Gastrocnemius medialis (tissue), 4 donors: ENCODE measurements around the gene CTNNBIP1. TPM values are rescaled to one million over a fixed set of nuclear protein-coding genes. Genes with fewer than 3 reads are reported as not detected.

Source experiments
- ATAC-seq, 2 donors: fragments of 150-250 bp; one replicate each; pipeline ENCODE4 v1.9.1; 2016
- DNase-seq, 2 donors: peaks; one replicate each; pipeline ENCODE4 v3.0.0-alpha.2; 2019
- H3K27ac ChIP-seq, 4 donors: fragments of 200-600 bp; sonication (generic); 1 replicate in 1 of 4; 2 replicates in 3 of 4; pipeline ENCODE4 v1.5.1; 2016 to 2018; ENCODE audit warnings: mild to moderate bottlenecking in 2 of 4, moderate library complexity in 1 of 4
- H3K27me3 ChIP-seq, 3 donors: fragments of 200-600 bp; sonication (generic) in 2 of 3; 1 replicate in 1 of 3; 2 replicates in 2 of 3; pipeline versions ENCODE4 v1.5.1 to v1.6.0; 2016 to 2019; ENCODE audit warnings: mild to moderate bottlenecking in 1 of 3, moderate library complexity in 1 of 3
- H3K36me3 ChIP-seq, 2 donors: fragments of 200-600 bp; sonication (generic) in 1 of 2; one replicate each; pipeline ENCODE4 v1.5.1; 2017 to 2018
- H3K4me1 ChIP-seq, 2 donors: fragments of 200-600 bp; sonication (generic) in 1 of 2; one replicate each; pipeline ENCODE4 v1.5.1; 2016 to 2017; ENCODE audit warnings: mild to moderate bottlenecking in 2 of 2
- H3K4me3 ChIP-seq, 4 donors: fragments of 200-600 bp; sonication (generic) in 3 of 4; 1 replicate in 1 of 4; 2 replicates in 3 of 4; pipeline ENCODE4 v1.5.1; 2016 to 2019; ENCODE audit warnings: mild to moderate bottlenecking in 2 of 4
- H3K9me3 ChIP-seq, 3 donors: fragments of 200-600 bp; sonication (generic) in 2 of 3; 1 replicate in 1 of 3; 2 replicates in 2 of 3; pipeline ENCODE4 v1.5.1; 2016 to 2019
- CTCF ChIP-seq, 5 experiments: fragments of 450-650 bp in 3 of 5; fragments of 200-600 bp in 2 of 5; sonication (generic) in 2 of 5; IDR thresholded peaks in 4 of 5; conservative IDR thresholded peaks in 1 of 5; 1 replicate in 4 of 5; 2 replicates in 1 of 5; pipeline ENCODE4 v1.5.1; 2016 to 2019; ENCODE audit warnings: antibody characterized with exemption in 5 of 5, mild to moderate bottlenecking in 3 of 5, moderate library complexity in 3 of 5
- POLR2A ChIP-seq, 2 donors: fragments of 450-650 bp; IDR thresholded peaks; one replicate each; pipeline ENCODE4 v1.6.1; 2017; ENCODE audit warnings: antibody characterized with exemption in 2 of 2, mild to moderate bottlenecking in 2 of 2, moderate library complexity in 2 of 2
- in situ Hi-C, 4 donors: fragments of 200-750 bp; cut with MboI; loops; one replicate each; pipeline versions ENCODE4 v1.15.0 to v1.8.0; 2017; ENCODE audit warnings: low sequenced_read_pairs in 4 of 4
- intact Hi-C: fragments of 100-400 bp; cut with DNase I; formaldehyde crosslinking; loops from one replicate; pipeline ENCODE4 v1.15.1; 2023; ENCODE audit warnings: low total_unique reads
- total RNA-seq, 4 donors: library from RNA; depleted of rRNA; stranded (reverse); fragments of >200 nt; gene quantifications; one replicate each; pipeline versions ENCODE4 v1.1.0 to v1.2.3, GENCODE V29; 2016

The CTNNBIP1 gene
- total RNA-seq, 4 donors from 2014 or later = 10.3 to 13.2 (median 10.4) TPM

GRCh38 chr1:9855186-9855585 lies 54.9 kb downstream of the CTNNBIP1 start:
- DNase-seq (no peak), ATAC-seq (no peak)
- H3K4me3 ChIP-seq = no peak overlapping the region
- no peaks in the 10 kb centered on the region for H3K4me1 ChIP-seq
- in situ Hi-C loops = no loop called here
- H3K9me3 ChIP-seq = no peaks in the 10 kb centered on the region
- TF ChIP-seq CTCF (IDR thresholded peaks at IDR 0.05 in 4 of 5, conservative IDR thresholded peaks at IDR 0.05 in 1 of 5) (no peak), POLR2A (IDR thresholded peaks at IDR 0.05) (no peak)
- no peaks in the 10 kb centered on the region for H3K27me3 ChIP-seq
- intact Hi-C loops = no loop called here
- no peaks in the 10 kb centered on the region for H3K36me3 ChIP-seq
- H3K27ac ChIP-seq = no peak overlapping the region

GRCh38 chr1:9853249-9853595 lies 56.8 kb downstream of the CTNNBIP1 start:
- H3K36me3 ChIP-seq = peaks cover 0 to 3% of the 10 kb centered on the region in 2 donors
- no peaks in the 10 kb centered on the region for H3K4me1 ChIP-seq
- DNase-seq (no peak), ATAC-seq (no peak)
- intact Hi-C loops (no loop called here), in situ Hi-C loops (no loop called here)
- H3K4me3 ChIP-seq = no peak overlapping the region
- no peaks in the 10 kb centered on the region for H3K27me3 ChIP-seq
- TF ChIP-seq POLR2A (IDR thresholded peaks at IDR 0.05) = no peak
- H3K9me3 ChIP-seq = no peaks in the 10 kb centered on the region
- no peak overlapping the region for H3K27ac ChIP-seq

GRCh38 chr1:9852410-9853248 lies 57.4 kb downstream of the CTNNBIP1 start:
- ATAC-seq (peak in 1 of 2 donors; percentile 56), DNase-seq (no peak)
- Histone ChIP-seq H3K4me3 (no peak overlapping the region), H3K27me3 (no peaks in the 10 kb centered on the region), H3K4me1 (no peaks in the 10 kb centered on the region), H3K36me3 (peaks cover 0 to 3% of the 10 kb centered on the region in 2 donors), H3K9me3 (no peaks in the 10 kb centered on the region), H3K27ac (no peak overlapping the region)
- TF ChIP-seq POLR2A (IDR thresholded peaks at IDR 0.05) = no peak
- TF ChIP-seq CTCF (IDR thresholded peaks at IDR 0.05 in 4 of 5, conservative IDR thresholded peaks at IDR 0.05 in 1 of 5) = no peak
- in situ Hi-C loops = no loop called here
- intact Hi-C loops = no loop called here

GRCh38 chr1:9852004-9852403 lies 58.1 kb downstream of the CTNNBIP1 start:
- TF ChIP-seq POLR2A (IDR thresholded peaks at IDR 0.05) (no peak), CTCF (IDR thresholded peaks at IDR 0.05 in 4 of 5, conservative IDR thresholded peaks at IDR 0.05 in 1 of 5) (no peak)
- ATAC-seq = no peak

GRCh38 chr1:9850442-9851162 lies 59.5 kb downstream of the CTNNBIP1 start:
- no peaks in the 10 kb centered on the region for H3K4me1 ChIP-seq
- no peak for TF ChIP-seq POLR2A (IDR thresholded peaks at IDR 0.05)
- TF ChIP-seq CTCF (IDR thresholded peaks at IDR 0.05 in 4 of 5, conservative IDR thresholded peaks at IDR 0.05 in 1 of 5) = no peak
- ATAC-seq = no peak
- no peak for DNase-seq
- peaks cover 0 to 3% of the 10 kb centered on the region in 2 donors for H3K36me3 ChIP-seq
- H3K9me3 ChIP-seq = no peaks in the 10 kb centered on the region
- intact Hi-C loops = no loop called here
- no peak overlapping the region for H3K4me3 ChIP-seq
- in situ Hi-C loops = no loop called here
- H3K27ac ChIP-seq = no peak overlapping the region
- H3K27me3 ChIP-seq = no peaks in the 10 kb centered on the region

More at GRCh38 chr1:9852004-9852403, 58.1 kb downstream of the CTNNBIP1 start:
- in situ Hi-C loops (no loop called here), intact Hi-C loops (no loop called here)
- Histone ChIP-seq H3K36me3 (peaks cover 0 to 3% of the 10 kb centered on the region in 2 donors), H3K4me3 (no peak overlapping the region), H3K4me1 (no peaks in the 10 kb centered on the region), H3K27me3 (no peaks in the 10 kb centered on the region), H3K27ac (no peak overlapping the region), H3K9me3 (no peaks in the 10 kb centered on the region)
- DNase-seq = no peak
